Natural killer cell (primary cell): ENCODE results near the gene PNMA8B. TPM values are rescaled to one million over a fixed set of nuclear protein-coding genes. Genes with fewer than 3 reads are reported as not detected.

Experiments
- ATAC-seq, 3 donors: fragments of 150-1000 bp in 2 of 3; fragments of 200-7000 bp in 1 of 3; cut with Tn5 transposase; 1 replicate in 1 of 3; 2 replicates in 2 of 3; pipeline ENCODE4 v1.10.0; 2021; ENCODE audit warnings: mild to moderate bottlenecking in 2 of 3, moderate library complexity in 2 of 3
- DNase-seq, 2 donors: peaks; one replicate each; pipeline versions ENCODE4 v3.0.0 to v3.0.0-alpha.2; 2013 to 2021; ENCODE audit warnings: mixed read lengths in 1 of 2
- H3K27ac ChIP-seq: one replicate; pipeline ENCODE4 v1.5.1; 2013; ENCODE audit warnings: mild to moderate bottlenecking, low read length
- H3K27me3 ChIP-seq: one replicate; pipeline ENCODE4 v1.6.1; 2013; ENCODE audit warnings: low read length; ENCODE audit not compliant: control insufficient read depth, insufficient read depth
- H3K36me3 ChIP-seq: one replicate; pipeline ENCODE4 v1.6.1; 2013; ENCODE audit warnings: low read length; ENCODE audit not compliant: control insufficient read depth, insufficient read depth
- H3K4me1 ChIP-seq: one replicate; pipeline ENCODE4 v1.6.1; 2013; ENCODE audit warnings: low read length; ENCODE audit not compliant: control insufficient read depth, insufficient read depth
- H3K4me3 ChIP-seq: one replicate; pipeline ENCODE4 v1.5.1; 2013; ENCODE audit warnings: low read length
- H3K9me3 ChIP-seq: one replicate; pipeline ENCODE4 v1.6.1; 2013; ENCODE audit warnings: low read length; ENCODE audit not compliant: control insufficient read depth, insufficient read depth
- H3K27ac Mint-ChIP-seq, 2 donors: one replicate each; pipeline ENCODE4 v1.8.0; 2022; ENCODE audit warnings: mild to moderate bottlenecking in 2 of 2, mixed read lengths in 2 of 2, moderate library complexity in 1 of 2
- H3K27me3 Mint-ChIP-seq, 2 donors: one replicate each; pipeline ENCODE4 v1.8.0; 2022; ENCODE audit warnings: low read depth in 2 of 2, mixed read lengths in 2 of 2
- H3K36me3 Mint-ChIP-seq: one replicate; pipeline ENCODE4 v1.8.0; 2022; ENCODE audit warnings: mixed read lengths
- H3K4me1 Mint-ChIP-seq, 2 donors: one replicate each; pipeline ENCODE4 v1.8.0; 2022; ENCODE audit warnings: mixed read lengths in 2 of 2
- H3K4me3 Mint-ChIP-seq: one replicate; pipeline ENCODE4 v1.8.0; 2022; ENCODE audit warnings: mild to moderate bottlenecking, moderate library complexity, mixed read lengths
- H3K9me3 Mint-ChIP-seq, 2 donors: one replicate each; pipeline ENCODE4 v1.8.0; 2022; ENCODE audit warnings: mixed read lengths in 2 of 2
- WGBS: methylation state at CpG from one replicate; pipeline ENCODE4 v1.1.7; 2013; ENCODE audit warnings: missing lambda C conversion rate; ENCODE audit not compliant: insufficient coverage; 5-methylcytosine and 5-hydroxymethylcytosine counted together
- intact Hi-C: fragments of 100-400 bp; cut with micrococcal nuclease; formaldehyde crosslinking; loops from one replicate; pipeline ENCODE4 v1.14.2; 2022
- total RNA-seq, 4 donors: library from RNA; stranded (reverse); fragments of 120-200 nt in 1 of 4; gene quantifications; one replicate each; pipeline versions ENCODE4 v1.2.3 to v1.2.4, GENCODE V29; 2013 to 2022
- TF ChIP-seq, protein P1 (sequence below): fragments of 200-600 bp; IDR thresholded peaks from one replicate; pipeline ENCODE4 v1.8.0; 2022; ENCODE audit warnings: antibody characterized with exemption

Gene PNMA8B
- total RNA-seq, 3 donors from 2014 or later (not counting 1 experiment from before 2014, with no cell fraction given), result 0.08 to 0.09 TPM; not detected in 1

DNA sequence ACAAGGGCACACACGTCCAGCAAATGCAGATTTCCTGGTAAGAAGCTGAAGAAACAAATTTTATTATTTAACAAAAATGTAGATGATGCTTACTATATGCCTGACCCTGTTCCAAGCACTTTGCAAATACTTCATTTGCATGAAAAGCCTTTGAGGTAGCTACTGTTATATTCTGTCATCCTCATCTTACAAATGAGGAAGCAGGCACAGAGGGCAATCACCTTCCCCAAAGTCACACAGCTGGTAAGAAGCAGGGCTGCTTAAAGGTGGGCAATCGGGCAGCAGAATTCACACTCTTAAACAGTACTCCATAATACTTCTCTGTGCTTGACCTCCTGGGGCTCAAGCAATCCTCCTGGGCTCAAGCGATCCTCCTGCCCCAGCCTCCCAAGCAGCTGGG lies 48.7 kb downstream of the PNMA8B start:
- no peaks in the 10 kb centered on the region for H3K4me1 ChIP-seq
- H3K9me3 ChIP-seq, result no peaks in the 10 kb centered on the region
- H3K9me3 Mint-ChIP-seq, result peaks cover 0 to 4% of the 10 kb centered on the region in 2 donors
- intact Hi-C loops, result no loop called here
- H3K4me1 Mint-ChIP-seq, result peaks cover 0 to 4% of the 10 kb centered on the region in 2 donors
- ATAC-seq, result no peak
- peaks cover under 1 to 19% of the 10 kb centered on the region in 2 donors for H3K27me3 Mint-ChIP-seq
- TF ChIP-seq, protein P1, sequence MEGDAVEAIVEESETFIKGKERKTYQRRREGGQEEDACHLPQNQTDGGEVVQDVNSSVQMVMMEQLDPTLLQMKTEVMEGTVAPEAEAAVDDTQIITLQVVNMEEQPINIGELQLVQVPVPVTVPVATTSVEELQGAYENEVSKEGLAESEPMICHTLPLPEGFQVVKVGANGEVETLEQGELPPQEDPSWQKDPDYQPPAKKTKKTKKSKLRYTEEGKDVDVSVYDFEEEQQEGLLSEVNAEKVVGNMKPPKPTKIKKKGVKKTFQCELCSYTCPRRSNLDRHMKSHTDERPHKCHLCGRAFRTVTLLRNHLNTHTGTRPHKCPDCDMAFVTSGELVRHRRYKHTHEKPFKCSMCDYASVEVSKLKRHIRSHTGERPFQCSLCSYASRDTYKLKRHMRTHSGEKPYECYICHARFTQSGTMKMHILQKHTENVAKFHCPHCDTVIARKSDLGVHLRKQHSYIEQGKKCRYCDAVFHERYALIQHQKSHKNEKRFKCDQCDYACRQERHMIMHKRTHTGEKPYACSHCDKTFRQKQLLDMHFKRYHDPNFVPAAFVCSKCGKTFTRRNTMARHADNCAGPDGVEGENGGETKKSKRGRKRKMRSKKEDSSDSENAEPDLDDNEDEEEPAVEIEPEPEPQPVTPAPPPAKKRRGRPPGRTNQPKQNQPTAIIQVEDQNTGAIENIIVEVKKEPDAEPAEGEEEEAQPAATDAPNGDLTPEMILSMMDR, result no peak
- no peak overlapping the region for H3K27ac Mint-ChIP-seq
- no peak overlapping the region for H3K4me3 ChIP-seq
- H3K4me3 Mint-ChIP-seq, result no peak overlapping the region
- 50% methylated on average over 1 of the region's 3 CpGs for WGBS
- DNase-seq, result no peak
- H3K36me3 ChIP-seq, result no peaks in the 10 kb centered on the region
- H3K36me3 Mint-ChIP-seq, result no peaks in the 10 kb centered on the region
- H3K27ac ChIP-seq, result no peak overlapping the region
- H3K27me3 ChIP-seq, result peaks cover 2% of the 10 kb centered on the region

DNA sequence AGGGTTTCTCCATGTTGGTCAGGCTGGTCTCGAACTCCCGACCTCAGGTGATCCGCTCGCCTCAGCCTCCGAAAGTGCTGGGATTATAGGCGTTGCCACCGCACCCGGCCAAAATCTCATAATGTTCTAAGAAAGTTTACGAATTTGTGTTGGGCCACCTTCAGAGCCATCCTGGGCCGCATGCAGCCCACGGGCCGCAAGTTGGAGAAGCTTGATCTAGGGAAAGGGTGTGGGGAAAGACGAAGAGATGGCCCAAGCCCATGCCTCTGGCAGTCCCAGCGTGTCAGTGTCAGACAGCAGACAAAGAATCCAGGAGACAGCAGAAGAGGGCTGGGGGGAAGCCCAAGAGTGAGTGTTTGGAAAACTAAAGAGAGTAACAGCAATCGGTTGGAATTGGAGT lies 49.6 kb downstream of the PNMA8B start:
- no peaks in the 10 kb centered on the region for H3K4me1 ChIP-seq
- peaks cover 5 to 14% of the 10 kb centered on the region in 2 donors for H3K27me3 Mint-ChIP-seq
- peaks cover 0 to 4% of the 10 kb centered on the region in 2 donors for H3K9me3 Mint-ChIP-seq
- TF ChIP-seq, protein P1, result no peak
- H3K9me3 ChIP-seq, result no peaks in the 10 kb centered on the region
- intact Hi-C loops, result no loop called here
- H3K27ac ChIP-seq, result no peak overlapping the region
- 81% methylated on average over 15 of the region's 15 CpGs for WGBS
- H3K27me3 ChIP-seq, result peaks cover 2% of the 10 kb centered on the region
- H3K4me1 Mint-ChIP-seq, result peaks cover 0 to 4% of the 10 kb centered on the region in 2 donors
- no peak for DNase-seq
- ATAC-seq, result no peak
- H3K36me3 Mint-ChIP-seq, result no peaks in the 10 kb centered on the region
- H3K4me3 Mint-ChIP-seq, result no peak overlapping the region
- H3K4me3 ChIP-seq, result no peak overlapping the region
- H3K36me3 ChIP-seq, result no peaks in the 10 kb centered on the region
- H3K27ac Mint-ChIP-seq, result no peak overlapping the region

DNA sequence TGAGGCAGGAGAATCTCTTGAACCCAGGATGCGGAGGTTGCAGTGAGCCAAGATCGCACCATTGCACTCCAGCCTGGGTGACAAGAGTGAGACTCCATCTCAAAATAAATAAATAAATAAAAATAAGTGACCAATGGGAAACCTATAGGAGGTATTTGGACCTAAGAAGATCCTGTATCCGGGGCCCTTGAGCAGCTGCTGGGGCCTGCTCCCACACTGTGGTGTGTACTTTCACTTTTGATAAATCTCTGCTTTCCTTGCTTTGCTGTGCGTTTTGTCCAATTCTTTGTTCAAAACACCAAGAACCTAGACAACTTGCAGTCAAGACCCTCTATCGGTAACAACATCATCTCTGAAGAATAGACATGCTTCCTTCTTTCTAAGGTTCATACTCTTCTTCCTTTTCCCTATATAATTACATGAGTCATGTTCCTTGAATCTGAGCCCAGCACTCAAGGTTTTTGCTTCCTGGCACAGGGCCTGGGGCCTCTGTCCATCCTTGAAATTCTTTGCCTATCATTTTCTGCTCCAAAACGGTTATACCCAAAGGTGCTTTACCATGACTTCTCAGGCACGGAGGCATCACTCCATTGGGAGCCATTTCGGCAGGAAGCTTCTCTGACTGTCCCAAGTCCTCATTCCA lies 52.7 kb downstream of the PNMA8B start:
- WGBS, result 62% methylated on average over 7 of the region's 8 CpGs
- Mint-ChIP-seq H3K9me3 (no peaks in the 10 kb centered on the region), H3K4me3 (no peak overlapping the region), H3K27ac (no peak overlapping the region), H3K36me3 (no peaks in the 10 kb centered on the region), H3K4me1 (peaks cover 0 to 4% of the 10 kb centered on the region in 2 donors), H3K27me3 (peaks cover 5 to 8% of the 10 kb centered on the region in 2 donors)
- no peaks in the 10 kb centered on the region for H3K36me3 ChIP-seq
- no peak overlapping the region for H3K27ac ChIP-seq
- no peaks in the 10 kb centered on the region for H3K4me1 ChIP-seq
- intact Hi-C loops, result no loop called here
- ATAC-seq, result no peak
- TF ChIP-seq, protein P1, result no peak
- no peak overlapping the region for H3K4me3 ChIP-seq
- peaks cover 2% of the 10 kb centered on the region for H3K27me3 ChIP-seq
- no peak for DNase-seq
- no peaks in the 10 kb centered on the region for H3K9me3 ChIP-seq

DNA sequence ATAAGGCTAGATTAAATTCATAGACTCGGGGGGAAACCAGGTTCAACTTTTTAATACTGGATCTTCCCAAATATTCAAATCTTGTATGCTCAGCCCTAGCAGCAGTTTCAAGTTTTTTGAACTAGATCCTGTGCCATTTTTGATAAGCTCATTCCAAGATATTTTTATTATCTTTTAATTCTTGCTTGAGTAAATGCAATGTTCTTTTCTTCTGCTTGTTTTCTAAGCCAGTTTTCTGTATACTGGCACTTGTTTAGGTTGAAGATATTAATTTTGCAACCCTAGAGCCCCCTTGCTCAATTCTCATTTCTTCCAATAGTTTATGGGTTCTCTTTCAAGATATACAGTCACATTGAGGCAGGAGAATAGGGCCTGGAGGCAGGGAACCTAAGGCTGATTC lies 53.8 kb downstream of the PNMA8B start:
- ATAC-seq, result no peak

More for the DNA sequence above, 53.8 kb downstream of the PNMA8B start:
- peaks cover 5 to 8% of the 10 kb centered on the region in 2 donors for H3K27me3 Mint-ChIP-seq
- Histone ChIP-seq H3K4me1 (no peaks in the 10 kb centered on the region), H3K9me3 (no peaks in the 10 kb centered on the region), H3K27ac (no peak overlapping the region), H3K4me3 (no peak overlapping the region), H3K27me3 (no peaks in the 10 kb centered on the region), H3K36me3 (no peaks in the 10 kb centered on the region)
- DNase-seq, result no peak
- 63% methylated on average over 1 of the region's 1 CpG for WGBS
- H3K9me3 Mint-ChIP-seq, result no peaks in the 10 kb centered on the region
- no peak overlapping the region for H3K27ac Mint-ChIP-seq
- H3K36me3 Mint-ChIP-seq, result no peaks in the 10 kb centered on the region
- H3K4me3 Mint-ChIP-seq, result no peak overlapping the region
- TF ChIP-seq, protein P1, result no peak
- peaks cover 0 to 4% of the 10 kb centered on the region in 2 donors for H3K4me1 Mint-ChIP-seq
- intact Hi-C loops, result no loop called here
